ENCODE measurements around the gene KCNK5. TPM values are rescaled to one million over a fixed set of nuclear protein-coding genes. Genes with fewer than 3 reads are reported as not detected.

The KCNK5 gene
- total RNA-seq, 6 experiments from 2014 or later, result not detected

- Mint-ChIP-seq H3K4me1 (ENCODE audit: low read depth) (no peaks in the 10 kb centered on the region), H3K27ac (no peak overlapping the region), H3K4me3 (no peak overlapping the region), H3K27me3 (ENCODE audit: insufficient read depth) (peaks cover 1% of the 10 kb centered on the region; the same call in 1 of the 2 replicates), H3K9me3 (peaks cover 37% of the 10 kb centered on the region), H3K36me3 (ENCODE audit: low read depth) (no peaks in the 10 kb centered on the region)
- no peak for DNase-seq
- TF ChIP-seq, protein P1, sequence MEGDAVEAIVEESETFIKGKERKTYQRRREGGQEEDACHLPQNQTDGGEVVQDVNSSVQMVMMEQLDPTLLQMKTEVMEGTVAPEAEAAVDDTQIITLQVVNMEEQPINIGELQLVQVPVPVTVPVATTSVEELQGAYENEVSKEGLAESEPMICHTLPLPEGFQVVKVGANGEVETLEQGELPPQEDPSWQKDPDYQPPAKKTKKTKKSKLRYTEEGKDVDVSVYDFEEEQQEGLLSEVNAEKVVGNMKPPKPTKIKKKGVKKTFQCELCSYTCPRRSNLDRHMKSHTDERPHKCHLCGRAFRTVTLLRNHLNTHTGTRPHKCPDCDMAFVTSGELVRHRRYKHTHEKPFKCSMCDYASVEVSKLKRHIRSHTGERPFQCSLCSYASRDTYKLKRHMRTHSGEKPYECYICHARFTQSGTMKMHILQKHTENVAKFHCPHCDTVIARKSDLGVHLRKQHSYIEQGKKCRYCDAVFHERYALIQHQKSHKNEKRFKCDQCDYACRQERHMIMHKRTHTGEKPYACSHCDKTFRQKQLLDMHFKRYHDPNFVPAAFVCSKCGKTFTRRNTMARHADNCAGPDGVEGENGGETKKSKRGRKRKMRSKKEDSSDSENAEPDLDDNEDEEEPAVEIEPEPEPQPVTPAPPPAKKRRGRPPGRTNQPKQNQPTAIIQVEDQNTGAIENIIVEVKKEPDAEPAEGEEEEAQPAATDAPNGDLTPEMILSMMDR (IDR thresholded peaks at IDR 0.05), result no peak
Observed at GRCh38 chr6:39243809-39244208, 14.5 kb upstream of the KCNK5 start.

- Mint-ChIP-seq H3K9me3 (peaks cover 22% of the 10 kb centered on the region), H3K36me3 (ENCODE audit: low read depth) (no peaks in the 10 kb centered on the region), H3K4me3 (no peak overlapping the region), H3K27ac (no peak overlapping the region), H3K4me1 (ENCODE audit: low read depth) (no peaks in the 10 kb centered on the region), H3K27me3 (ENCODE audit: insufficient read depth) (peaks cover 1% of the 10 kb centered on the region; the same call in 1 of the 2 replicates)
- no peak for DNase-seq
- TF ChIP-seq, protein P1 (IDR thresholded peaks at IDR 0.05), result no peak
Observed at GRCh38 chr6:39240155-39240757, 11.0 kb upstream of the KCNK5 start.

DNA sequence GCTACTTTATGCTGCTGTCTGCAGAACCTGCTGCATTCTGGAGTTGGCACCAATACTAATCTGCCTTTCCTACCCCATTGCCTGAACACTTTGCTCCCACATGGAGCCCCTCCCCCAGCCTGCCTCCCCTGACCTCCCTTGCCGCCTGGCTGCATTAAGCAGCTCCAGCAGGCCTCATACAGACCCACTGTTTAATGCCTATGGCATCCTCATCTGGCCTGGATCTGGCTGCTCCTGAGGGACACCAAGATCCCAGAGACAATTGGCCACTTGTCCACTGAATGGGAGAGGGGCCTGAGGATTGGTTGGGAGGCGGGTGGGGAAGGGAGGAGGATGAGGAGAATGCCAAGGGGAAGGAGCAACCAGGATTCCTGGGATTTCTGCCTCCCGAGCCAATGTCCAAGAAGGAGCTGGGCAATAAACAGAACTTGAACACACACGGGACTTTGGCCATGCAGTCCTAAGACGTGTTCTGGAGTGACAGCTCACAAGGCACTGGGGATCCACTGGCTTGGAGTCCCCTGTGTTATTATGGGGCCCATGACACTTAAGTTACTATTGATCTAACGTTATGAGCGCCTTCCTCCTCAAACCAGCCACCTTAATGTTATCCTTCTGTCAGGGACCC, 10.4 kb upstream of the KCNK5 start:
- Mint-ChIP-seq H3K27ac (no peak overlapping the region), H3K36me3 (ENCODE audit: low read depth) (no peaks in the 10 kb centered on the region), H3K4me3 (no peak overlapping the region), H3K9me3 (peaks cover 21% of the 10 kb centered on the region), H3K4me1 (ENCODE audit: low read depth) (no peaks in the 10 kb centered on the region), H3K27me3 (ENCODE audit: insufficient read depth) (peaks cover 1% of the 10 kb centered on the region; the same call in 1 of the 2 replicates)
- no peak for DNase-seq
- TF ChIP-seq, protein P1 (IDR thresholded peaks at IDR 0.05), result no peak

GRCh38 chr6:39236742-39237141, 7.5 kb upstream of the KCNK5 start:
- no peaks in the 10 kb centered on the region; the same call in 1 of the 2 replicates for H3K27me3 Mint-ChIP-seq (ENCODE audit: insufficient read depth)
- no peak overlapping the region for H3K27ac Mint-ChIP-seq
- peaks cover 7% of the 10 kb centered on the region for H3K9me3 Mint-ChIP-seq
- DNase-seq, result no peak
- no peak overlapping the region for H3K4me3 Mint-ChIP-seq
- no peaks in the 10 kb centered on the region for H3K4me1 Mint-ChIP-seq (ENCODE audit: low read depth)
- TF ChIP-seq, protein P1 (IDR thresholded peaks at IDR 0.05), result no peak
- no peaks in the 10 kb centered on the region; the same call in 1 of the 2 replicates for H3K36me3 Mint-ChIP-seq (ENCODE audit: low read depth)

- DNase-seq, result no peak
- H3K9me3 Mint-ChIP-seq, result peaks cover 7% of the 10 kb centered on the region
- H3K4me3 Mint-ChIP-seq, result no peak overlapping the region
- H3K27ac Mint-ChIP-seq, result no peak overlapping the region
- H3K4me1 Mint-ChIP-seq (ENCODE audit: low read depth), result no peaks in the 10 kb centered on the region
- no peaks in the 10 kb centered on the region; the same call in 1 of the 2 replicates for H3K36me3 Mint-ChIP-seq (ENCODE audit: low read depth)
- H3K27me3 Mint-ChIP-seq (ENCODE audit: insufficient read depth), result no peaks in the 10 kb centered on the region; the same call in 1 of the 2 replicates
- TF ChIP-seq, protein P1 (IDR thresholded peaks at IDR 0.05), result no peak
Observed at GRCh38 chr6:39233333-39233732, 4.1 kb upstream of the KCNK5 start.
